Neural cell (in vitro differentiated cells): Measurements from ENCODE around the gene SLC17A7.

Experiments used
- CTCF ChIP-seq: fragments of 450-650 bp; IDR thresholded peaks from 2 replicates; pipeline ENCODE4 v1.5.1; 2014; ENCODE audit warnings: antibody characterized with exemption, mild to moderate bottlenecking, moderate library complexity; ENCODE audit not compliant: poor library complexity, severe bottlenecking
- EZH2 ChIP-seq: fragments of 200-600, 300-800 bp; shearing (Covaris generic), sonication (generic); IDR thresholded peaks from 2 replicates; pipeline ENCODE4 v1.6.1; 2014; ENCODE audit warnings: antibody characterized with exemption, low read length, borderline replicate concordance, mild to moderate bottlenecking; ENCODE audit not compliant: insufficient read depth, poor library complexity, severe bottlenecking
- POLR2AphosphoS5 ChIP-seq: IDR thresholded peaks from 2 replicates; pipeline ENCODE4 v1.6.1; 2012
- REST ChIP-seq: IDR thresholded peaks from 2 replicates; pipeline ENCODE4 v1.6.1; 2012; ENCODE audit warnings: borderline replicate concordance
- TAF1 ChIP-seq: IDR thresholded peaks from 2 replicates; pipeline ENCODE4 v1.6.1; 2012; ENCODE audit warnings: low read depth

- TF ChIP-seq CTCF (no peak), TAF1 (no peak), EZH2 (no peak), REST (no peak), POLR2AphosphoS5 (no peak)
These were observed 57.7 kb downstream of the SLC17A7 start for GRCh38 chr19:49383599-49383998.
